Measurements from ENCODE around the gene PARS2.

PARS2 gene

DNA sequence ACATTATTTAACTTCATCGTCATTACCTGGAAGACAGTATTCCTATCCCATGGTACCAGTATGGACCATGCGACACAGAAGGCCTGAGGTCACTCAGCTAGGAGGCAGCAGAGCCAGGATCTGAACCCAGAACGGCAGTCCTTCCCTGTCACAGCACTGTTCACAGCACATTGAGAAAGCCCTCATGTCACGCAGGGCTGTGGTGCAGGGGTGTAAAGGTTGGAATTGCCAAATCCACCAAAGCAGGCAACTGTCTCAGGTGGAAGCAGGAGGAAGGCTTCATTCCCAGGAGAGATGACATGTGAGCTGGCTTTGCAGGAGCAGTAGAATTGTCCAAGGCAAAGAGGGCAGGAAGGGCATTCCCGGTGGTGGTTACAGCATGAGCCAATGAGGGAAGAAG is 46.7 kb upstream of the PARS2 start:
- H3K4me1 Mint-ChIP-seq, result peaks cover 8% of the 10 kb centered on the region
- no peaks in the 10 kb centered on the region for H3K36me3 Mint-ChIP-seq (ENCODE audit: low read depth)
- TF ChIP-seq, protein P1, sequence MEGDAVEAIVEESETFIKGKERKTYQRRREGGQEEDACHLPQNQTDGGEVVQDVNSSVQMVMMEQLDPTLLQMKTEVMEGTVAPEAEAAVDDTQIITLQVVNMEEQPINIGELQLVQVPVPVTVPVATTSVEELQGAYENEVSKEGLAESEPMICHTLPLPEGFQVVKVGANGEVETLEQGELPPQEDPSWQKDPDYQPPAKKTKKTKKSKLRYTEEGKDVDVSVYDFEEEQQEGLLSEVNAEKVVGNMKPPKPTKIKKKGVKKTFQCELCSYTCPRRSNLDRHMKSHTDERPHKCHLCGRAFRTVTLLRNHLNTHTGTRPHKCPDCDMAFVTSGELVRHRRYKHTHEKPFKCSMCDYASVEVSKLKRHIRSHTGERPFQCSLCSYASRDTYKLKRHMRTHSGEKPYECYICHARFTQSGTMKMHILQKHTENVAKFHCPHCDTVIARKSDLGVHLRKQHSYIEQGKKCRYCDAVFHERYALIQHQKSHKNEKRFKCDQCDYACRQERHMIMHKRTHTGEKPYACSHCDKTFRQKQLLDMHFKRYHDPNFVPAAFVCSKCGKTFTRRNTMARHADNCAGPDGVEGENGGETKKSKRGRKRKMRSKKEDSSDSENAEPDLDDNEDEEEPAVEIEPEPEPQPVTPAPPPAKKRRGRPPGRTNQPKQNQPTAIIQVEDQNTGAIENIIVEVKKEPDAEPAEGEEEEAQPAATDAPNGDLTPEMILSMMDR (IDR thresholded peaks at IDR 0.05; ENCODE audit: unreplicated experiment in 3 of 3), result no peak
- H3K9me3 Mint-ChIP-seq, result no peaks in the 10 kb centered on the region
- H3K27me3 Mint-ChIP-seq (ENCODE audit: low read depth), result peaks cover 29% of the 10 kb centered on the region
- H3K27ac Mint-ChIP-seq, result no peak overlapping the region
- H3K4me3 Mint-ChIP-seq, result no peak overlapping the region

DNA sequence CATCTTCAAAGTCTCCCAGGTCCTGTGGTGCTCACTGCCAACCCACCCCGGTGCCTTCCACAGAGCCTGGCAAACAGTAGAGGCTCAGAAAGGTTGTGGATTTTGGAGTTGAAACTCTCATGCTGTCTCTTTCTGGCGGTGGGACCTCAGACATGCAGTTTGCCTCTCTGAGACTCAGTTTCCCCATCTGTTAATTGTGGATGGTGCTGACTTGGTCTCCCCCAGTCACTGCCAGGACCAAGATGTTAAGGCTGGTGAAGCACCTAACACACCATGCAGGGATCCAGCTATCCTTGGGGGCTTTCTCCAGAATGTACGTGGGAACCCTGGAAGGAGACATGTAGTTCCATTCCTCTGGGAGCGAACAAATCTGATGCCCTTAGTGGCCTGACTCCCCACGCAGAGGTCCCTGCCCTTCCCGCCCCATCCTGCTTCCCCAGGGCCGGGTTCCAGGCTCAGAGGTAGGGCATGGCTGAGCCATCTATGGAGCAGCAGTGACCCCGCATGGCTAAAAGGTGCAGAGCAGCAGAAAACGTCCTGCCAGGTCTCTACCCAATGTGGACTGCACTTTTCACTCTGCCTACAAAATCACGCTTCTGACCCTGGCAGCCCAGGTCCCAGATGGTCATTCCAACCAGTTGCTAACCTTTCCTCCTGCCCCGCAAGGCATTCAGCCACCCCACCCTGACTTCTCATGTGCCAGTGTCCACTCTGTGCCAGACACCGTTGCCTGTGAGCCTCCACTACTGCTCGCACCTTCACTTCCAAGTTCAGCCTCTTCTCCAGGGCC is 46.0 kb upstream of the PARS2 start:
- H3K27ac Mint-ChIP-seq, result peak overlapping the region in 1 of 3 experiments; percentile 51
- TF ChIP-seq, protein P1 (IDR thresholded peaks at IDR 0.05; ENCODE audit: unreplicated experiment in 3 of 3), result peak; percentile 86 to 94 (median 90)
- no peak overlapping the region for H3K4me3 Mint-ChIP-seq
- peaks cover 8% of the 10 kb centered on the region for H3K4me1 Mint-ChIP-seq
- H3K9me3 Mint-ChIP-seq, result no peaks in the 10 kb centered on the region
- H3K36me3 Mint-ChIP-seq (ENCODE audit: low read depth), result no peaks in the 10 kb centered on the region
- peaks cover 29% of the 10 kb centered on the region for H3K27me3 Mint-ChIP-seq (ENCODE audit: low read depth)

DNA sequence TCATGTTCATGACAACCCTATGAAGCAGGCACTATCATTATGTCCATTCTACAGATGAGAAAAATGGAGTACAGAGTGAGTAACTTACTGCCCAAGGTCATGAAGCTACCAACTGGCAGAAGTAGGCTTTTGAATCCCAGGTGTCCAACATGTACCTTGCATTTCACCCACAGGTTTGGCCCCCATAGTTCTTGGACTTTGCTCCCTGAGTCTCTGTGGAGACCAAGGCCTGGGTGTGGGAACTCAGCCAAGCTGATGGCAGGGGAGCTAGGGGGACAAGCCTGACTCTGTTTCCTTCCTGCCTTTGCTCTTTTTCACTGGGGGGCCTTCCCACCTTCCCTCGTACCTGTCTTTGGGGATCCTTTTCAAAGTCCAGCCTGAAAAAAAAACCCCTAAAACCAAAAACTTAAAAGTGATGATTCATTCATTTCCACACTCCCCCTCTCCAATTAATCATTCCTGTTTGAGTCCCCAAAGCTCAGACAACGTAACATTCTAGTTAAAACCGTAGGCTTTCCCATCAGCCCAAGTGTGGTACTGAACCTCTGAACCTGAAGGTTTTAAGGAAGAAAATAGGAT is 45.3 kb upstream of the PARS2 start:
- H3K36me3 Mint-ChIP-seq (ENCODE audit: low read depth), result no peaks in the 10 kb centered on the region
- TF ChIP-seq, protein P1 (IDR thresholded peaks at IDR 0.05; ENCODE audit: unreplicated experiment in 3 of 3), result no peak
- H3K27ac Mint-ChIP-seq, result no peak overlapping the region
- no peaks in the 10 kb centered on the region for H3K9me3 Mint-ChIP-seq
- peaks cover 34% of the 10 kb centered on the region for H3K27me3 Mint-ChIP-seq (ENCODE audit: low read depth)
- no peak overlapping the region for H3K4me3 Mint-ChIP-seq
- peaks cover 8% of the 10 kb centered on the region for H3K4me1 Mint-ChIP-seq

DNA sequence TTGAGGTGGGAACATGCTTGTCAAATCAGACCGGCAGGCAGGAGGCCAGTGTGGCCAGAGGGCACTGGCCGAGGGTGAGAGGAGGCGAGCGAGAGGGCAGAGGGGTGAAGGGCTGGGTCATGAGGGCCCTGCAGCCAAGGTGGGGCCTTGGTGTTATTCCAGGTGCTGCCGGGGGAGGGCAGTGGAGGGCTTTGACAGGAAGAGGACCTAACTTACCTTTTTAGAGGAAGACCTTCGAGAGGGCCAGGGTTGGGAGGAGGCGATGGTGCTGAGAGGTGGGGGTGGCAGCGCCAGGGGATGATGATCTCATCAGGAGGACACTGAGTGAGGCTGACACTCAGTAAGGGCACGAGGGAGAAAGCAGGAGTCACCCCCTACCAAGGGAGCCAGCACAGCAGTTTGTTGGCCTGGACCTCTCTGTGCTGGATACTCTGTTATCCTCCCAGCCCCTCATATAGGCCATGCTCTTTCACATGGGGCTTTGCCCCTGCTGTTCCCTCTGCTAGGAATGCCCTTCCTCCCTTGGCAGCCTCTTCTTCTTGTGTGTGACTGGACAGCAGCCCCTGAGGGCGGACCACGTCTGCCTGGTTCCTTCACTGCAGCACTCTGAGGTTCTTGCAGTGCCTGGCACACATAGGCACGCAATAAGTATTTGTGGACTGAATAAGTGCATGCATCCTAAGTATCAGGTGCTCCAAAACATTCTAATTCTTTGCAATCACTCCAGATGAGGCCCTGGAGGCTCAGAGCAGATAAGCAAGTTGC is 44.3 kb upstream of the PARS2 start:
- TF ChIP-seq, protein P1 (IDR thresholded peaks at IDR 0.05; ENCODE audit: unreplicated experiment in 3 of 3), result peak in 1 of 3 experiments; percentile 14
- peaks cover 8% of the 10 kb centered on the region for H3K4me1 Mint-ChIP-seq
- H3K27ac Mint-ChIP-seq, result peak overlapping the region in 1 of 3 experiments; percentile 0
- no peaks in the 10 kb centered on the region for H3K9me3 Mint-ChIP-seq
- H3K36me3 Mint-ChIP-seq (ENCODE audit: low read depth), result no peaks in the 10 kb centered on the region
- no peak overlapping the region for H3K4me3 Mint-ChIP-seq
- peaks cover 43% of the 10 kb centered on the region for H3K27me3 Mint-ChIP-seq (ENCODE audit: low read depth)

DNA sequence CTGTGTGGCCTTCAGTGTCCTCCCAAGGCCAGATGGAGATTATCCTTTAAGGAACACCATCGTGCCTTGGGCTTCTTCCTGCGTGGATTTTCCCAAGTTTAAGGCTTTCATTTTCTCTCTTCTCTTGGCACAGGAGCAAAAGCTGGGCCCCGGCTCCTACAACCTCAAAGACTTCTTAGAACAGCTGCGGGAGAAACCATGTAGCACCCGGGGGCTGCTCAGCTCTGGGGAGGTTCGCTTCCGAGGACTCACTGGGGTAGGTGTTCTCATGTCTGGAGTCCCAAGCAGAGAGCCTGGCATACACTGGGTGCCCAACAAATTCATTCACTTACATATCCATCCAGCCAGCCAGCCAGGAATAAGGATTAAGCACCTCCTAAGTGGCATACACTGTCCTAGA is 43.4 kb upstream of the PARS2 start:
- no peak overlapping the region for H3K4me3 Mint-ChIP-seq
- no peaks in the 10 kb centered on the region for H3K36me3 Mint-ChIP-seq (ENCODE audit: low read depth)
- no peaks in the 10 kb centered on the region for H3K9me3 Mint-ChIP-seq
- peak overlapping the region in 1 of 3 experiments; percentile 0 for H3K27ac Mint-ChIP-seq
- TF ChIP-seq, protein P1 (IDR thresholded peaks at IDR 0.05; ENCODE audit: unreplicated experiment in 3 of 3), result no peak
- peaks cover 44% of the 10 kb centered on the region for H3K27me3 Mint-ChIP-seq (ENCODE audit: low read depth)
- H3K4me1 Mint-ChIP-seq, result peaks cover 8% of the 10 kb centered on the region

Data from nephron (organoid).